Measurements from ENCODE around the gene SFT2D3. TPM values are rescaled to one million over a fixed set of nuclear protein-coding genes. Genes with fewer than 3 reads are reported as not detected.

SFT2D3 gene
- total and polyA plus RNA-seq, 2 of the 13 experiments (the other 11 are each of a cell fraction or from before 2014, with no cell fraction given) = 8.3 to 9.4 TPM

DNA sequence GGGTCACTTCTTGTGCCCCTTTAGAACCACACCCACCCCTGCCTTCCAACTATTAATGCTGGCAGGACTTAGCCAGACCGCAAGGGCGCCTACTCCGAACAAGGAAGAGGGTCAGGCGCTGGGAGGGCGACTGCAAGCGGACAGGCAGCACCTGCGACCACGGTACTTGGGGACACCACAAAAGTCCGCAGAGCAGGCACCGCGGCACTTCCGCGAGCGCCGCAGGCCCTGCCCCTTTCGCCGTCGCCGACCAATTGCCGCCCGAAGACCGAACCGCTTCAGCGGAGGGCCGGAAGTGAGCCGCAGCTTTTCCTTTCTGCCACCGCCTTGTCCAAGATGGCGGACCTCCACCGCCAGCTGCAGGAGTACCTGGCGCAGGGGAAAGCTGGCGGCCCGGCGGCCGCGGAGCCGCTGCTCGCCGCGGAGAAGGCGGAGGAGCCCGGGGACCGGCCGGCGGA lies at the start of gene SFT2D3 (continued):
- TF ChIP-seq REL (CRISPR knock-in tag; conservative IDR thresholded peaks at IDR 0.05) (no peak; the same call in 1 of the 2 replicates), CHD4 (IDR thresholded peaks at IDR 0.05; ENCODE audit: borderline replicate concordance, low read length) (no peak), SRF (IDR thresholded peaks at IDR 0.05; ENCODE audit: low read depth, low read length) (no peak), SALL1 (CRISPR knock-in tag; IDR thresholded peaks at IDR 0.05) (peak; percentile 73), KAT8 (CRISPR knock-in tag; IDR thresholded peaks at IDR 0.05) (peak; percentile 95), TRIM24 (CRISPR knock-in tag; IDR thresholded peaks at IDR 0.05) (no peak), MIER2 (CRISPR knock-in tag; IDR thresholded peaks at IDR 0.05) (peak; percentile 59; the same call in 1 of the 2 replicates), ZNF782 (CRISPR knock-in tag; IDR thresholded peaks at IDR 0.05; ENCODE audit: borderline replicate concordance) (peak; percentile 48; the same call in 1 of the 2 replicates), EHMT2 (IDR thresholded peaks at IDR 0.05; ENCODE audit: borderline replicate concordance, low read depth, low read length) (no peak), ZBTB14 (CRISPR knock-in tag; IDR thresholded peaks at IDR 0.05) (no peak; the same call in none of the 2 replicates), KLF11 (CRISPR knock-in tag; IDR thresholded peaks at IDR 0.05) (peak; percentile 77; the same call in 1 of the 2 replicates), TMF1 (CRISPR knock-in tag; IDR thresholded peaks at IDR 0.05; ENCODE audit: low read depth) (peak; percentile 8), RFX3 (CRISPR knock-in tag; IDR thresholded peaks at IDR 0.05) (no peak), GATAD2A (CRISPR knock-in tag; IDR thresholded peaks at IDR 0.05) (peak; percentile 48; the same call in 1 of the 2 replicates), ATF7 (IDR thresholded peaks at IDR 0.05) (no peak), ATF7 (CRISPR knock-in tag; IDR thresholded peaks at IDR 0.05) (no peak)
- TF ChIP-seq, protein P1, sequence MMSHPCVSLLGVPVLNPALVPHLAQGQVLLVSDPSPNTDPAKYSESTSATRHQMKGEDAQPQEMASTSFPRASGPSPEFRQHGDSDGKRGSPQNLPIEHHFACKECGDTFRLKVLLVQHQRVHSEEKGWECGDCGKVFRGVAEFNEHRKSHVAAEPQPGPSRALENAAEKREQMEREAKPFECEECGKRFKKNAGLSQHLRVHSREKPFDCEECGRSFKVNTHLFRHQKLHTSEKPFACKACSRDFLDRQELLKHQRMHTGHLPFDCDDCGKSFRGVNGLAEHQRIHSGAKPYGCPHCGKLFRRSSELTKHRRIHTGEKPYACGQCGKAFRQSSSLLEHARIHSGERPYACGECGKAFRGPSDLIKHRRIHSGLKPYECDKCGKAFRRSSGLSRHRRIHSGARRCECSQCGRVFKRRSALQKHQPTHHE (CRISPR knock-in tag; IDR thresholded peaks at IDR 0.05; ENCODE audit: borderline replicate concordance) = peak; percentile 74
- TF ChIP-seq, protein P2, sequence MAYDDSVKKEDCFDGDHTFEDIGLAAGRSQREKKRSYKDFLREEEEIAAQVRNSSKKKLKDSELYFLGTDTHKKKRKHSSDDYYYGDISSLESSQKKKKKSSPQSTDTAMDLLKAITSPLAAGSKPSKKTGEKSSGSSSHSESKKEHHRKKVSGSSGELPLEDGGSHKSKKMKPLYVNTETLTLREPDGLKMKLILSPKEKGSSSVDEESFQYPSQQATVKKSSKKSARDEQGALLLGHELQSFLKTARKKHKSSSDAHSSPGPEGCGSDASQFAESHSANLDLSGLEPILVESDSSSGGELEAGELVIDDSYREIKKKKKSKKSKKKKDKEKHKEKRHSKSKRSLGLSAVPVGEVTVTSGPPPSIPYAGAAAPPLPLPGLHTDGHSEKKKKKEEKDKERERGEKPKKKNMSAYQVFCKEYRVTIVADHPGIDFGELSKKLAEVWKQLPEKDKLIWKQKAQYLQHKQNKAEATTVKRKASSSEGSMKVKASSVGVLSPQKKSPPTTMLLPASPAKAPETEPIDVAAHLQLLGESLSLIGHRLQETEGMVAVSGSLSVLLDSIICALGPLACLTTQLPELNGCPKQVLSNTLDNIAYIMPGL (CRISPR knock-in tag; IDR thresholded peaks at IDR 0.05; ENCODE audit: borderline replicate concordance in 1 of 2, low read depth in 1 of 2) = peak in 1 of 2 experiments; percentile 71; a peak in 3 of 4 replicates
- TF ChIP-seq, protein P3, sequence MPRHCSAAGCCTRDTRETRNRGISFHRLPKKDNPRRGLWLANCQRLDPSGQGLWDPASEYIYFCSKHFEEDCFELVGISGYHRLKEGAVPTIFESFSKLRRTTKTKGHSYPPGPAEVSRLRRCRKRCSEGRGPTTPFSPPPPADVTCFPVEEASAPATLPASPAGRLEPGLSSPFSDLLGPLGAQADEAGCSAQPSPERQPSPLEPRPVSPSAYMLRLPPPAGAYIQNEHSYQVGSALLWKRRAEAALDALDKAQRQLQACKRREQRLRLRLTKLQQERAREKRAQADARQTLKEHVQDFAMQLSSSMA (CRISPR knock-in tag; IDR thresholded peaks at IDR 0.05) = no peak
- TF ChIP-seq, protein P4, sequence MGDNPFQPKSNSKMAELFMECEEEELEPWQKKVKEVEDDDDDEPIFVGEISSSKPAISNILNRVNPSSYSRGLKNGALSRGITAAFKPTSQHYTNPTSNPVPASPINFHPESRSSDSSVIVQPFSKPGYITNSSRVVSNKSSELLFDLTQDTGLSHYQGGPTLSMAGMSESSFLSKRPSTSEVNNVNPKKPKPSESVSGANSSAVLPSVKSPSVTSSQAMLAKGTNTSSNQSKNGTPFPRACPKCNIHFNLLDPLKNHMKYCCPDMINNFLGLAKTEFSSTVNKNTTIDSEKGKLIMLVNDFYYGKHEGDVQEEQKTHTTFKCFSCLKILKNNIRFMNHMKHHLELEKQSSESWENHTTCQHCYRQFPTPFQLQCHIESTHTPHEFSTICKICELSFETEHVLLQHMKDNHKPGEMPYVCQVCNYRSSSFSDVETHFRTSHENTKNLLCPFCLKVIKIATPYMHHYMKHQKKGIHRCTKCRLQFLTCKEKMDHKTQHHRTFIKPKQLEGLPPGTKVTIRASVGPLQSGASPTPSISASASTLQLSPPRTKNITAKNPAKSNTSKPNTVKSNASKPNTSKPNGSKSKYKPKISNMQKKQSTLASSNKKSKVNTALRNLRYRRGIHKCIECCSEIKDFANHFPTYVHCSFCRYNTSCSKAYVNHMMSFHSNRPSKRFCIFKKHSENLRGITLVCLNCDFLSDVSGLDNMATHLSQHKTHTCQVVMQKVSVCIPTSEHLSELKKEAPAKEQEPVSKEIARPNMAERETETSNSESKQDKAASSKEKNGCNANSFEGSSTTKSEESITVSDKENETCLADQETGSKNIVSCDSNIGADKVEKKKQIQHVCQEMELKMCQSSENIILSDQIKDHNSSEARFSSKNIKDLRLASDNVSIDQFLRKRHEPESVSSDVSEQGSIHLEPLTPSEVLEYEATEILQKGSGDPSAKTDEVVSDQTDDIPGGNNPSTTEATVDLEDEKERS (CRISPR knock-in tag; IDR thresholded peaks at IDR 0.05) = no peak
- TF ChIP-seq, protein P5, sequence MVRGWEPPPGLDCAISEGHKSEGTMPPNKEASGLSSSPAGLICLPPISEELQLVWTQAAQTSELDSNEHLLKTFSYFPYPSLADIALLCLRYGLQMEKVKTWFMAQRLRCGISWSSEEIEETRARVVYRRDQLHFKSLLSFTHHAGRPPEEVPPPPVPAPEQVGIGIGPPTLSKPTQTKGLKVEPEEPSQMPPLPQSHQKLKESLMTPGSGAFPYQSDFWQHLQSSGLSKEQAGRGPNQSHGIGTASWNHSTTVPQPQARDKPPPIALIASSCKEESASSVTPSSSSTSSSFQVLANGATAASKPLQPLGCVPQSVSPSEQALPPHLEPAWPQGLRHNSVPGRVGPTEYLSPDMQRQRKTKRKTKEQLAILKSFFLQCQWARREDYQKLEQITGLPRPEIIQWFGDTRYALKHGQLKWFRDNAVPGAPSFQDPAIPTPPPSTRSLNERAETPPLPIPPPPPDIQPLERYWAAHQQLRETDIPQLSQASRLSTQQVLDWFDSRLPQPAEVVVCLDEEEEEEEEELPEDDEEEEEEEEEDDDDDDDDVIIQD (CRISPR knock-in tag; IDR thresholded peaks at IDR 0.05; ENCODE audit: low read depth) = no peak; the same call in 1 of the 2 replicates

Measured in HepG2 (cell line).